Subcutaneous abdominal adipose tissue (tissue), 5 donors: ENCODE data around the gene TUT7.

Experiments used
- H3K27ac ChIP-seq: one replicate; pipeline ENCODE4 v1.7.0; 2013; ENCODE audit warnings: low read depth, mild to moderate bottlenecking, inconsistent platforms, low read length, moderate library complexity
- H3K27me3 ChIP-seq, 5 donors: one replicate each; pipeline ENCODE4 v1.7.0; 2013; ENCODE audit warnings: low read length in 5 of 5, inconsistent platforms in 1 of 5; ENCODE audit not compliant: control insufficient read depth in 5 of 5, insufficient read depth in 4 of 5
- H3K36me3 ChIP-seq, 5 donors: one replicate each; pipeline ENCODE4 v1.7.0; 2013; ENCODE audit warnings: low read length in 5 of 5; ENCODE audit not compliant: control insufficient read depth in 5 of 5, insufficient read depth in 5 of 5
- H3K4me1 ChIP-seq, 5 donors: one replicate each; pipeline ENCODE4 v1.7.0; 2013; ENCODE audit warnings: low read length in 5 of 5, mild to moderate bottlenecking in 3 of 5, moderate library complexity in 1 of 5; ENCODE audit not compliant: control insufficient read depth in 5 of 5, insufficient read depth in 5 of 5
- H3K4me3 ChIP-seq, 5 donors: one replicate each; pipeline ENCODE4 v1.7.0; 2013; ENCODE audit warnings: low read length in 5 of 5, low read depth in 1 of 5
- H3K9ac ChIP-seq, 5 donors: one replicate each; pipeline ENCODE4 v1.7.0; 2013; ENCODE audit warnings: low read length in 5 of 5, mild to moderate bottlenecking in 4 of 5, moderate library complexity in 3 of 5
- H3K9me3 ChIP-seq, 5 donors: one replicate each; pipeline ENCODE4 v1.7.0; 2013; ENCODE audit warnings: low read length in 5 of 5; ENCODE audit not compliant: control insufficient read depth in 5 of 5
- donor health status: healthy.
- donor health status: healthy.
- donor health status: healthy.
- donor health status: healthy.
- donor health status: healthy.

TUT7 gene

GRCh38 chr9:86272221-86272620 lies 82.0 kb downstream of the TUT7 start:
- Histone ChIP-seq H3K9me3 (no peaks in the 10 kb centered on the region), H3K27ac (no peak overlapping the region), H3K36me3 (peaks cover 20 to 28% (median 28%) of the 10 kb centered on the region in 5 donors), H3K9ac (no peak overlapping the region), H3K4me1 (peaks cover 0 to 19% (median 11%) of the 10 kb centered on the region in 5 donors), H3K4me3 (no peak overlapping the region), H3K27me3 (no peaks in the 10 kb centered on the region)

- no peaks in the 10 kb centered on the region for H3K9me3 ChIP-seq
- H3K36me3 ChIP-seq = peaks cover 3 to 37% (median 22%) of the 10 kb centered on the region in 5 donors
- no peak overlapping the region for H3K4me3 ChIP-seq
- no peaks in the 10 kb centered on the region for H3K27me3 ChIP-seq
- peaks cover 0 to 12% (median 0%) of the 10 kb centered on the region in 5 donors for H3K4me1 ChIP-seq
- no peak overlapping the region for H3K27ac ChIP-seq
- H3K9ac ChIP-seq = no peak overlapping the region
These were observed 90.3 kb downstream of the TUT7 start for GRCh38 chr9:86263876-86264275.

GRCh38 chr9:86262492-86262891 lies 91.7 kb downstream of the TUT7 start:
- Histone ChIP-seq H3K4me1 (peaks cover 0 to 12% (median 2%) of the 10 kb centered on the region in 5 donors), H3K27ac (no peak overlapping the region), H3K9me3 (no peaks in the 10 kb centered on the region), H3K4me3 (no peak overlapping the region), H3K27me3 (no peaks in the 10 kb centered on the region), H3K36me3 (peaks cover 3 to 37% (median 22%) of the 10 kb centered on the region in 5 donors), H3K9ac (no peak overlapping the region)

- Histone ChIP-seq H3K27ac (no peak within 1 kb of the TSS), H3K27me3 (no peaks in the 10 kb centered on the region), H3K4me3 (no peak within 1 kb of the TSS), H3K9me3 (no peaks in the 10 kb centered on the region), H3K36me3 (peaks cover 3 to 28% (median 20%) of the 10 kb centered on the region in 5 donors), H3K9ac (no peak within 1 kb of the TSS), H3K4me1 (peaks cover 0 to 12% (median 6%) of the 10 kb centered on the region in 5 donors)
These were observed 94.7 kb downstream of the TUT7 start, which contains the start of gene C9orf153 for GRCh38 chr9:86259557-86259956. Gene C9orf153, minus strand, starts transcription at chr9:86259657. Its CDS starts 30,054 bp downstream, at chr9:86229603.

GRCh38 chr9:86257391-86257790 lies 96.8 kb downstream of the TUT7 start:
- Histone ChIP-seq H3K27me3 (no peaks in the 10 kb centered on the region), H3K27ac (no peak overlapping the region), H3K4me3 (no peak overlapping the region), H3K4me1 (peaks cover 0 to 6% (median 6%) of the 10 kb centered on the region in 5 donors), H3K36me3 (peaks cover 2 to 10% (median 3%) of the 10 kb centered on the region in 5 donors), H3K9me3 (no peaks in the 10 kb centered on the region), H3K9ac (no peak overlapping the region)

GRCh38 chr9:86256653-86257052 lies 97.6 kb downstream of the TUT7 start:
- peaks cover 0 to 6% (median 6%) of the 10 kb centered on the region in 5 donors for H3K4me1 ChIP-seq
- H3K9ac ChIP-seq = no peak overlapping the region
- no peak overlapping the region for H3K27ac ChIP-seq
- H3K9me3 ChIP-seq = no peaks in the 10 kb centered on the region
- no peak overlapping the region for H3K4me3 ChIP-seq
- H3K27me3 ChIP-seq = no peaks in the 10 kb centered on the region
- peaks cover 0 to 5% (median 2%) of the 10 kb centered on the region in 5 donors for H3K36me3 ChIP-seq

- Histone ChIP-seq H3K27ac (no peak overlapping the region), H3K9me3 (no peaks in the 10 kb centered on the region), H3K9ac (no peak overlapping the region), H3K36me3 (no peaks in the 10 kb centered on the region), H3K4me1 (peaks cover 0 to 6% (median 6%) of the 10 kb centered on the region in 5 donors), H3K4me3 (no peak overlapping the region), H3K27me3 (no peaks in the 10 kb centered on the region)
These were observed 100.6 kb downstream of the TUT7 start for GRCh38 chr9:86253577-86253976.

GRCh38 chr9:86252870-86253269 lies 101.3 kb downstream of the TUT7 start:
- no peak overlapping the region for H3K4me3 ChIP-seq
- no peaks in the 10 kb centered on the region for H3K36me3 ChIP-seq
- H3K4me1 ChIP-seq = peaks cover 0 to 6% (median 6%) of the 10 kb centered on the region in 5 donors
- no peaks in the 10 kb centered on the region for H3K27me3 ChIP-seq
- no peak overlapping the region for H3K9ac ChIP-seq
- no peak overlapping the region for H3K27ac ChIP-seq
- H3K9me3 ChIP-seq = no peaks in the 10 kb centered on the region

GRCh38 chr9:86250123-86250522 lies 104.1 kb downstream of the TUT7 start:
- H3K27me3 ChIP-seq = no peaks in the 10 kb centered on the region
- H3K36me3 ChIP-seq = no peaks in the 10 kb centered on the region
- no peak overlapping the region for H3K27ac ChIP-seq

GRCh38 chr9:86248746-86249145 lies 105.5 kb downstream of the TUT7 start:
- no peak overlapping the region for H3K27ac ChIP-seq
- no peaks in the 10 kb centered on the region for H3K9me3 ChIP-seq
- no peak overlapping the region for H3K9ac ChIP-seq
- H3K27me3 ChIP-seq = no peaks in the 10 kb centered on the region
- H3K4me1 ChIP-seq = peaks cover 0 to 12% (median 10%) of the 10 kb centered on the region in 5 donors
- no peak overlapping the region for H3K4me3 ChIP-seq
- H3K36me3 ChIP-seq = no peaks in the 10 kb centered on the region

More at GRCh38 chr9:86250123-86250522, 104.1 kb downstream of the TUT7 start:
- Histone ChIP-seq H3K4me1 (peaks cover 0 to 12% (median 10%) of the 10 kb centered on the region in 5 donors), H3K9me3 (no peaks in the 10 kb centered on the region), H3K9ac (no peak overlapping the region), H3K4me3 (no peak overlapping the region)
